Measurements from ENCODE around the gene RWDD4.
"Not testable (repeated sequence)": the region's sequence is repeated elsewhere in the genome, so short reads cannot be mapped to it uniquely, and the experiment has no call there.

The RWDD4 gene

DNA sequence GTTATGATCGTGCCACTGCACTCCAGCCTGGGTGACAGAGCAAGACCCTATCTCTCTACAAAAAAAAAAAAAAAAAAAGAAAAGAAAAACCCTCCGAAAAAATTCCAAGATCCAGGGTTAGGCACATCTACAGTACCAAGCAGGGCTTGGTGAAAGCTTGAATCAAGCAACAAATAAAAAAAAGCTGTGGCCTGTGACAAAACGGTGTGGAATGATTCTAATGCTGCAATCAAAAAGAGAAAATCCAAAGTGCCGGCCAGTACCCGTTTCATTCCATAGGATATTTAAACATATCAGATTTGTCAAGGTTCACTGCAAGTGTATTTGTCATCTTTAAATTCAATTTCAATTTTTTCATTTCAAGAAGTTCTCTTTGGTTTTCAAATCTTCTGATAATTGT is 20.5 kb downstream of the RWDD4 start:
- no peak for DNase-seq
- in situ Hi-C loops (cut with HindIII; ENCODE audit: low pct_ligation_motif_present, low pct_unique_long_range_greater_than_20kb, low sequenced_read_pairs) = no loop called here

DNA sequence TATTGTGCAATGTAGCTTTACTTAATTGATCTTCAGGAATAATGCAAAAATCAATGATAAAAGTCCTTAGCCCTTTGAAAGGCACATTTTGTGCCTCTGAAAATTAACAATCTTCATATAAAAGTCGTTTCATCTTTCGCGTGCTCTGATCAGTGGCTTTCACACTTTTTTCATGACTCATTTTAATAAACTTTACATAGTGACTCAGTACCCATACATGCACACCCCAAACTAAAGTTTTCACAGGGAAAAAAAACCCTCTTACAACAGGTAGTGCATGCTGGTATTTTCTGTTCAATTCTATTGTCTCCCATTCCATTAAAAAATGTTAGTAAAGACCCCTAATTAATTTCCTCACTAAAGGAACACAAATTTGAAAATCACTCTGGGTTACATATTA is 21.5 kb downstream of the RWDD4 start:
- in situ Hi-C loops (cut with HindIII; ENCODE audit: low pct_ligation_motif_present, low pct_unique_long_range_greater_than_20kb, low sequenced_read_pairs) = no loop called here
- peak; percentile 42 for DNase-seq

- in situ Hi-C loops (cut with HindIII; ENCODE audit: low pct_ligation_motif_present, low pct_unique_long_range_greater_than_20kb, low sequenced_read_pairs) = no loop called here
- DNase-seq = no peak
Measured at GRCh38 chr4:183636923-183637322, 22.1 kb downstream of the RWDD4 start.

DNA sequence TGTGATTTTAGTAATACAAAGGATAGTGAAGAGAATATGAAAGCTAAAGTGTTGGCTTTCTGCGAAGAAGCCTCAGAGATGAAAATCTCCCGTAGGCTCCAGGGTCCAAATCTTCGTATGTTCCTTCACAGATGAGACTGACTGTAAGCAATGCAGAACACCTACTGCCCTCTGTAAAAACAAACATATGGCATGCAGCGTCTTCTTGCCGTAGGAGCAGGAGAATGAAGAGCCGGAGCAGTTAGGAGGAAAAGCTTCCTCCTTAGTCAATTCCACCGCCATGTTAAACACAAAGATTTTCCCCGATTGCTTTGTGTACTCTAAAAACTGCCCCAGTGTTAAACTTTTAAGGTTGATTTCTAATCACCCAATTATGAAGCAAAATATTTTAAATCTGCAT is 22.5 kb downstream of the RWDD4 start:
- no peak for DNase-seq
- in situ Hi-C loops (cut with HindIII; ENCODE audit: low pct_ligation_motif_present, low pct_unique_long_range_greater_than_20kb, low sequenced_read_pairs) = no loop called here

- in situ Hi-C loops (cut with HindIII; ENCODE audit: low pct_ligation_motif_present, low pct_unique_long_range_greater_than_20kb, low sequenced_read_pairs) = no loop called here
- DNase-seq = no peak
Measured at GRCh38 chr4:183635741-183636140, 23.2 kb downstream of the RWDD4 start.

- no peak for DNase-seq
- in situ Hi-C loops (cut with HindIII; ENCODE audit: low pct_ligation_motif_present, low pct_unique_long_range_greater_than_20kb, low sequenced_read_pairs) = no loop called here
Measured at GRCh38 chr4:183635321-183635720, 23.7 kb downstream of the RWDD4 start.

GRCh38 chr4:183633476-183634400 is 25.2 kb downstream of the RWDD4 start:
- in situ Hi-C loops (cut with HindIII; ENCODE audit: low pct_ligation_motif_present, low pct_unique_long_range_greater_than_20kb, low sequenced_read_pairs) = no loop called here

GRCh38 chr4:183632689-183633088 is 26.3 kb downstream of the RWDD4 start:
- in situ Hi-C loops (cut with HindIII; ENCODE audit: low pct_ligation_motif_present, low pct_unique_long_range_greater_than_20kb, low sequenced_read_pairs) = no loop called here
- no peak for DNase-seq

More at GRCh38 chr4:183633476-183634400, 25.2 kb downstream of the RWDD4 start:
- no peak for DNase-seq

DNA sequence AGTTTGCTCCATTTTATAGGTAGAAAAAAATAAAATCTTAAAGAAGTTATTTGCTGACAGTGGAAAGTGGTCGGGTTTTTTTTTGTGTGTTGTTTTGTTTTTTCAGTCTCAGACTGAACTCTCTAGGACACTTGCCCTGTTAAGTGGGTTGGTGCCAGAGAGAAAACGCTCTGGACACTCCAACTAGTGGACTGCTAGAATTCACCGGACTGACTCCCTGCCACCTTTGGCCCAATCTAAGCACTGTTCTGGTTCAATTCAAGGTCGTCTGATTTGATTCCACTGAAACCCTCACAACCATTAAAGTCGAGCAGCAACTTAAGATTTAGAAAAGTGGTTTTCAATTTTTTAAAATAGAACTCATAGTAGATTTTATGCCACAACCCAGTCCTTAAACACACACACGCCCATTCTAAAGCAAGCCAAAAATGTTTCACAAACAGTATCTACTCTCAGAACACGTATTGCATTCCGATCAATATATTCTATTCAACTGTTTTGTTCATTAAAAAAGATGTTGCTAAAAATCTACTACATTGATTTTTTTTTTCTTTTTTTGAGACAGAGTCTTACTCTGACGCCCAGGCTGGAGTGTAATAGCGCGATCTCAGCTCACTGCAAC is 27.3 kb downstream of the RWDD4 start:
- in situ Hi-C loops (cut with HindIII; ENCODE audit: low pct_ligation_motif_present, low pct_unique_long_range_greater_than_20kb, low sequenced_read_pairs) = no loop called here
- DNase-seq = no peak

GRCh38 chr4:183627979-183628588 is 30.9 kb downstream of the RWDD4 start:
- in situ Hi-C loops (cut with HindIII; ENCODE audit: low pct_ligation_motif_present, low pct_unique_long_range_greater_than_20kb, low sequenced_read_pairs) = no loop called here
- no peak for DNase-seq

DNA sequence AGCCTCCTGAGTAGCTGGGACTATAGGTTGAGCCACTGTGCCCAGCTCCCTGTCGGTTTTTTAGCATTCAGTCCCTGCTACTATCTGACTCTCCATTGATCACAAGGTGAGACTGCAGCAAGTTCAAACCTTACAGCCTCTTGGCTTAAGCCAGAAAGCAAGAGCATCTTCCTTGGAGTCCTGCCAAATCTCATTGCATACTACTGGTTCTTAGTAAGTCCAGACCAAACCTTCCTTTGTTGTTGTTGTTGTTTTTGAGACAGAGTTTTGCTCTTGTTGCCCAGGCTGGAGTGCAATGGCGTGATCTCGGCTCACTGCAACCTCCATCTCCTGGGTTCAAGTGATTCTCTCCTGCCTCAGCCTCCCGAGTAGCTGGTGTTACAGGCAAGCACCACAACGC is 31.7 kb downstream of the RWDD4 start:
- in situ Hi-C loops (cut with HindIII; ENCODE audit: low pct_ligation_motif_present, low pct_unique_long_range_greater_than_20kb, low sequenced_read_pairs); DNase-seq: not testable (repeated sequence)

GRCh38 chr4:183626168-183626567 is 32.8 kb downstream of the RWDD4 start:
- in situ Hi-C loops (cut with HindIII; ENCODE audit: low pct_ligation_motif_present, low pct_unique_long_range_greater_than_20kb, low sequenced_read_pairs) = no loop called here
- no peak for DNase-seq

GRCh38 chr4:183624548-183624947 is 34.4 kb downstream of the RWDD4 start:
- in situ Hi-C loops (cut with HindIII; ENCODE audit: low pct_ligation_motif_present, low pct_unique_long_range_greater_than_20kb, low sequenced_read_pairs) = no loop called here
- no peak for DNase-seq

GRCh38 chr4:183621875-183622274 is 37.1 kb downstream of the RWDD4 start:
- in situ Hi-C loops (cut with HindIII; ENCODE audit: low pct_ligation_motif_present, low pct_unique_long_range_greater_than_20kb, low sequenced_read_pairs) = no loop called here
- DNase-seq = no peak

GRCh38 chr4:183620421-183620820 is 38.6 kb downstream of the RWDD4 start:
- in situ Hi-C loops (cut with HindIII; ENCODE audit: low pct_ligation_motif_present, low pct_unique_long_range_greater_than_20kb, low sequenced_read_pairs) = no loop called here
- DNase-seq = no peak

- DNase-seq = no peak
- in situ Hi-C loops (cut with HindIII; ENCODE audit: low pct_ligation_motif_present, low pct_unique_long_range_greater_than_20kb, low sequenced_read_pairs) = no loop called here
Measured at GRCh38 chr4:183618681-183619080, 40.3 kb downstream of the RWDD4 start.

DNA sequence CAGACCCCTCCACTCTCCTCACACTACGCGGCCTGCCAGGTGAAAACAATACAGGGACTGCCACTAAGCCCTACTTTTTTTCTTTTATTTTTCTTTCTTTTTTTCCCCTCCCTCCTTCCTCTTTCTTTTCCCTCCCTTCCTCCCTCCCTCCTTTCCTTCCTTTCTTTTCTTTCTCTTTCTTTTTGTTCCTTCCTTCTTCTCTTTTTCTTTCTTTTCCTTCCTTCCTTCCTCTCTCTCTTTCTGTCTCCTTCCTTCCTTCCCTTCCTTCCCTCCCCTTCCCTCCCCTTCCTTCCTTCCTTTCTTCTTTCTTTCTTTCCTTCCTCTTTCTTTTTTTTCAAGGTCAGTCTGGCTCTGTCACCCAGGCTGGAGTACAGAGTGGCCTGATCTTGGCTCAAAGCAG is 41.9 kb downstream of the RWDD4 start:
- in situ Hi-C loops (cut with HindIII; ENCODE audit: low pct_ligation_motif_present, low pct_unique_long_range_greater_than_20kb, low sequenced_read_pairs) = no loop called here
- DNase-seq = no peak

DNA sequence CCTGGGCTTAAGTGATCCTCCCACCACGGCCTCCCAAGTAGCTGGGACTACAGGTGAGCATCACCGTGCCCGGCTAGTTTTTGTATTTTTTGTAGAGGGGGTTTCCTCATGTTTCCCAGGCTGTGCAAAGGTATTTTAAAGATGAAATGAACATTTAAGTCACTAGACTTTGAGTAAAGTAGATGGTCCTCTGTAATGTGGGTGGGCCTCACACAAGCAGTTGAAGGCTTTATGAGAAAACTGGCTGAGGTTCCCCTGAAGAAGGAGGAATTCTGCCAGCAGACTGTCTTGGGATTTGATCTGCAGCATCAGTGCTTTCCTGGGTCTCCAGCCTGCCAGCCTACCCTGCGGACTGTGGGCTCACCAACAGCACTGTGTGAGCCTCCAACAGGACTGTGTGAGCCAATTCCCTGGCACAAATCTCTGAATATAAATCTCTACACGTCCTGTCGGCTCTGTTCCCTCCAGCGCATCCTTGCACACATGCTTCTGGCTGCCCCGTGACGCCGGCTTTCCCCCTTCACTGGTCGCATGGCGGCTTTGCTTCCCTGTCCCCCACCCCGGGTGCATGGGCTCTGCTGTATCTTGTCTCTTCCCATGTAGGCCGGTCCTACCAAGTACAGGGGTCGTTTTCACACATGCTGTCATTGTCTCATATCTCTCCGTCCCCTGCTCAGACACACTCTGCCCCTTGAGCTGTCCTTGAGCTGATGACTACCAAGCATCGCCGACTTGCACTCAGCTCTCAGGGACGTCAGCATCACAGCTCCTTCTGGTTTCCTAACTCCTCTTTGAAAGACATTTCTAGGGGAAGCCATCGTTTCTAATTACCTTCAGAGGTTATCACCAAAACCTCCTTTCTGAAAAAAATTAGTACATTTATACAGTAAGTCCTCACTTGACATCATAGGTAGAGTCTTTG is 46.4 kb downstream of the RWDD4 start:
- in situ Hi-C loops (cut with HindIII; ENCODE audit: low pct_ligation_motif_present, low pct_unique_long_range_greater_than_20kb, low sequenced_read_pairs) = no loop called here
- no peak for DNase-seq
